Common myeloid progenitor, CD34-positive (primary cell): ENCODE results near the gene CEACAM5.

Source experiments
- CTCF ChIA-PET: fragments of 350-600 bp; sonication (Branson Sonifier 250); formaldehyde crosslinking; loops from one replicate; lab custom pipeline; 2021; ENCODE audit warnings: antibody characterized with exemption; lab: Charles Lee
- POLR2A ChIA-PET: fragments of 350-600 bp; sonication (Branson Sonifier 250); formaldehyde crosslinking; loops from one replicate; lab custom pipeline; 2021; ENCODE audit warnings: antibody characterized with exemption; lab: Charles Lee
- DNase-seq, 3 donors: peaks; one replicate each; pipeline versions ENCODE4 v3.0.0 to v3.0.0-alpha.2; 2013
- H3K27ac ChIP-seq, 2 experiments: 1 replicate in 1 of 2; 2 replicates in 1 of 2; pipeline ENCODE4 v1.7.0; 2013; ENCODE audit warnings: inconsistent platforms in 2 of 2, low read length in 2 of 2, mild to moderate bottlenecking in 2 of 2, low read depth in 1 of 2, moderate library complexity in 1 of 2; ENCODE audit not compliant: severe bottlenecking in 2 of 2, insufficient read depth in 1 of 2, poor library complexity in 1 of 2
- H3K27me3 ChIP-seq, 5 experiments: replicated peaks in 2 of 5; 1 replicate in 3 of 5; 2 replicates in 2 of 5; pipeline versions ENCODE4 v1.6.1 to v1.7.0; 2013; ENCODE audit warnings: low read length in 4 of 5, mild to moderate bottlenecking in 2 of 5, moderate library complexity in 2 of 5, inconsistent platforms in 1 of 5; ENCODE audit not compliant: insufficient read depth in 5 of 5, control insufficient read depth in 4 of 5
- H3K36me3 ChIP-seq, 4 experiments: 1 replicate in 2 of 4; 2 replicates in 2 of 4; pipeline versions ENCODE4 v1.6.1 to v1.7.0; 2013; ENCODE audit warnings: low read length in 3 of 4, control low read depth in 1 of 4, mild to moderate bottlenecking in 1 of 4; ENCODE audit not compliant: control insufficient read depth in 4 of 4, insufficient read depth in 4 of 4
- H3K4me1 ChIP-seq, 4 experiments: 1 replicate in 3 of 4; 2 replicates in 1 of 4; pipeline versions ENCODE4 v1.6.1 to v1.7.1; 2013; ENCODE audit warnings: low read length in 3 of 4, mild to moderate bottlenecking in 3 of 4, control low read depth in 1 of 4, inconsistent platforms in 1 of 4, moderate library complexity in 1 of 4; ENCODE audit not compliant: control insufficient read depth in 4 of 4, insufficient read depth in 4 of 4; ENCODE audit errors: control extremely low read depth in 1 of 4
- H3K4me3 ChIP-seq, 7 experiments: 1 replicate in 4 of 7; 2 replicates in 3 of 7; pipeline versions ENCODE4 v1.5.1 to v1.7.0; 2013; ENCODE audit warnings: mild to moderate bottlenecking in 7 of 7, low read length in 6 of 7, moderate library complexity in 6 of 7, inconsistent platforms in 2 of 7, low read depth in 2 of 7, control low read depth in 1 of 7; ENCODE audit not compliant: insufficient read depth in 4 of 7, control insufficient read depth in 1 of 7; ENCODE audit errors: extremely low read depth in 1 of 7
- H3K9me3 ChIP-seq, 5 experiments: 1 replicate in 4 of 5; 2 replicates in 1 of 5; pipeline versions ENCODE4 v1.6.1 to v1.7.1; 2013; ENCODE audit warnings: low read length in 4 of 5, mild to moderate bottlenecking in 2 of 5, inconsistent platforms in 1 of 5, low read depth in 1 of 5, moderate library complexity in 1 of 5; ENCODE audit not compliant: control insufficient read depth in 4 of 5, insufficient read depth in 2 of 5; ENCODE audit errors: control extremely low read depth in 1 of 5
- WGBS: methylation state at CpG from one replicate; pipeline ENCODE4 v1.1.5; 2013; ENCODE audit not compliant: insufficient coverage; 5-methylcytosine and 5-hydroxymethylcytosine counted together

The CEACAM5 gene

DNA sequence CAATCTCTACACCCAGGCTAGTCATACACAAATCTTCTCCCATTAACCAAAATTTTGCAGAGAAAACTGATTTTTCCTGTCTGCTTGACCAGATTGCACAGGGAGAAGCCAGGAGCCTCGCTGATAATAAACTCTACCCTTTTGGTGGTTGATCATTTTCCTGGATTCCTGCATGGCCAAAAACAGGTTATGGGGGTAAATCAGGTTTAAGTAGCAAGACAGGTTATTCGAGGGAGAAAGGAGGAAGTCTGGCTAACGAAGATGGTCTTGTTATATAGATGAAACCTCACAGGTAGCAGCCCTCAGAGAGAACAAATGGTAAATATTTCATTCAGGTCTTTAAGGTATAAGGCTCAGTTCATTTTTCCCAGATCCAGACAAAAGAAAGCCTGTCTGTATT, 30.9 kb downstream of the CEACAM5 start:
- WGBS = 86% methylated on average over 2 of the region's 3 CpGs
- no peaks in the 10 kb centered on the region for H3K27me3 ChIP-seq
- H3K27ac ChIP-seq = no peak overlapping the region
- no peak for DNase-seq
- H3K4me3 ChIP-seq = no peak overlapping the region
- H3K4me1 ChIP-seq = peaks cover 3 to 19% (median 11%) of the 10 kb centered on the region in 4 experiments
- no peaks in the 10 kb centered on the region for H3K36me3 ChIP-seq
- no peaks in the 10 kb centered on the region for H3K9me3 ChIP-seq
- ChIA-PET CTCF (no interaction called here), POLR2A (no interaction called here)

DNA sequence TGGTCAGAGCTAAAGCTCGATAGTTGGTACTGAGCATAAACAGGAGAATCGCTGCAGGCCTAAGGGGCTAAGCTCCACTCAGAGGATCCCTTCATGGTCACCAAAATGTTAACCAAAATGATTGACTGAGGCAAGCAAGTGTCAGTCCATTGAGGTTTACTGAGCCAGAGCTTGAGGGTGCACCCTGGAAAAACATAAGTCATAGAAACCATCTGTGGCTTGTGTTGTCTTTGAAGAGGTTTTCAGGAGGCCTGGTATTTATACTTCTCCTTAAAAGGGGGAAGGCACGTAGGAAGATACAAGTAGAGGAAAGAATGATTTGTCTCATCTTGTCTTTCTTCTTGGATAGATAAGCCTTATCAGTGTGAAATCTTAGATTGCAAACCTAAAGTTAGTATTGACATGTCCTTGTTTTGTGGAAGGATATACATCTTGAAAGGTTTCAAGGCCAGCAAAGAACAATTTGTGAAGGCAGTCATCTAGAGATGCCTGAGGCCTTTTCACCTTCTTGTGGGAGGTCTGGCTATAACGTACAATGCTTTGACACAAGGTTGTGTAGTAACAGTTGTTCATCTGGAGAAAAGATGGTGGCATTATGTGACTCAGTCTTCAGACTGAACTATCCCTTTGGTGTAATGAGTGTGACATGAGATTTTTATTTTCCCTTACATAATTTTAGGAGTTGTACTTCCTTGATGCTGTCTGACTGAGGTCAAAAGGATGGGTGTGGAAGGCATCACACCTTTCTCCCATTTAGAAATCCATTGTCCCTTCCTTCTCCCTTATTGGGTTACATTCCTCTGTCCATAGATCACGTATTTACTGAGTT, 32.2 kb downstream of the CEACAM5 start:
- Histone ChIP-seq H3K36me3 (no peaks in the 10 kb centered on the region), H3K4me1 (peaks cover 13 to 32% (median 23%) of the 10 kb centered on the region in 4 experiments), H3K27me3 (no peaks in the 10 kb centered on the region), H3K9me3 (no peaks in the 10 kb centered on the region), H3K27ac (no peak overlapping the region), H3K4me3 (no peak overlapping the region)
- CTCF ChIA-PET = interaction anchor here (0.9 to 1.6 kb wide), 5 partner anchors 13 to 44 kb away, joined by 3 to 6 read pairs (median 4); no protein-coding TSS in a partner anchor
- 92% methylated on average over 4 of the region's 5 CpGs for WGBS
- POLR2A ChIA-PET = no interaction called here
- no peak for DNase-seq

DNA sequence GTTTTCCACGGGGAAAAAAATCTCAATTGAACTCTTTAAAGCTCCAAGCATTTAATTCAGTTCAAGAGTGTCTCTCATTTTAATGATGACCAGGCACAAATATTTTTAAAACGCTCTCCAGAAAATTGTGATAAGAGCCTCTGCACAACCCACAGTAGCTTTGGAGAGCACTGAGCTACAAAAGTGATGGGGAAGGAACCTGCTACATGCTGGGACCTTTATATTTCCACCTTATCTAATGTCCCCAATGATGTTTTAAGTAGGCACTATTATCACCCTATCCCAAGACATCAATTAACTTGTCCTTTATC, 32.8 kb downstream of the CEACAM5 start:
- Histone ChIP-seq H3K4me1 (peaks cover 17 to 37% (median 29%) of the 10 kb centered on the region in 4 experiments), H3K27ac (no peak overlapping the region), H3K9me3 (no peaks in the 10 kb centered on the region), H3K4me3 (no peak overlapping the region), H3K27me3 (no peaks in the 10 kb centered on the region), H3K36me3 (no peaks in the 10 kb centered on the region)
- ChIA-PET CTCF (interaction anchor here (0.9 to 1.6 kb wide), 4 partner anchors 12 to 43 kb away, joined by 3 to 6 read pairs (median 4); no protein-coding TSS in a partner anchor), POLR2A (no interaction called here)
- 100% methylated on average over 1 of the region's 2 CpGs for WGBS
- no peak for DNase-seq

DNA sequence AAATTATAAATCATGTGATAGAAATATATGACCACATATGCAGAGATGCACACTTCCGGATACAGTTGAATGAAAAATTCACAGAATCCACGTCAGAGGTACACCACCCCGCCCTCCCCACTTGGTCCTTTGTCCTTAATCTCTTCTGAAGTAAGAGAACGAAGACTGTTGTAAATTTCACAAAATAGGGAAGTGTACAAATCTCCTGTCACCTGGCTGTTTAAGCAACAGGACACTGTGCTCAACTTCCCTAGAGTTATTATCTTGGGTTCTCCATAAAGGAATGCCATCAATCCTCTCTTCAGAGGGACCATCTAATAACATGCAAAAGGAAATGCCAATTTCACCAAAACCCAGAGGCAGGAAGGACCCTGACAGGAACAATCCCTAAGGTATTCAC, 36.4 kb downstream of the CEACAM5 start:
- WGBS = 0% methylated on average over 4 of the region's 4 CpGs
- H3K36me3 ChIP-seq = no peaks in the 10 kb centered on the region
- ChIA-PET CTCF (interaction anchor here (1.4 to 6.1 kb wide), 4 partner anchors 9 to 77 kb away, joined by 3 to 59 read pairs (median 8); partner anchors contain the start of gene CEACAM6), POLR2A (no interaction called here)
- peak; percentile 54 to 87 (median 85) for DNase-seq
- no peaks in the 10 kb centered on the region for H3K9me3 ChIP-seq
- H3K27ac ChIP-seq = no peak overlapping the region
- peaks cover 21 to 41% (median 33%) of the 10 kb centered on the region in 4 experiments for H3K4me1 ChIP-seq
- H3K27me3 ChIP-seq = peaks cover 0 to 2% (median 0%) of the 10 kb centered on the region in 5 experiments
- H3K4me3 ChIP-seq = peak overlapping the region in 1 of 7 experiments; percentile 35

DNA sequence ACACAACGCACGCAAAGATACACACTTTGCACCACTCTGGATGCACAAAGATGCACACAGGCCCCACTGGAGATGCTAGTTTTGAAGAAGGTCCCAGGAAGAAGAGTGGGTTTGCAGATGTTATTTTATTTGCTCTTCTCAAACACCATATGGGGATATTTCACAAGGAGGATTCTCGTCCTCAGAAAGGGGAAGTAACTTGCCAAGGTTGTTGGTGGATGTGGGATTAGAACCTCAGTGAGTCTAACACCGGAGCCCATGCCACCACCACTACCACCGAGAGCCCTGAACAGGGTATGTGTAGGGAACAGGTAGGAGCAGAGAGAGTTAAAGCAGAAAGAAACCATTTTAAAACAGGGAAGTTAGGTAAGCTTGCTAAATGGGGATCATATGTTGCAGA, 37.3 kb downstream of the CEACAM5 start:
- peak in 2 of 3 donors; percentile 66 to 73 for DNase-seq
- H3K27me3 ChIP-seq = peaks cover 0 to 2% (median under 1%) of the 10 kb centered on the region in 5 experiments
- ChIA-PET POLR2A (no interaction called here), CTCF (interaction anchor here (0.7 to 6.1 kb wide), 13 partner anchors 8 to 104 kb away, joined by 3 to 59 read pairs (median 4); partner anchors contain the start of gene CEACAM6)
- no peaks in the 10 kb centered on the region for H3K9me3 ChIP-seq
- H3K4me3 ChIP-seq = peak overlapping the region in 1 of 7 experiments; percentile 31
- peaks cover 21 to 43% (median 33%) of the 10 kb centered on the region in 4 experiments for H3K4me1 ChIP-seq
- H3K27ac ChIP-seq = no peak overlapping the region
- WGBS = 17% methylated on average over 5 of the region's 5 CpGs
- no peaks in the 10 kb centered on the region for H3K36me3 ChIP-seq

DNA sequence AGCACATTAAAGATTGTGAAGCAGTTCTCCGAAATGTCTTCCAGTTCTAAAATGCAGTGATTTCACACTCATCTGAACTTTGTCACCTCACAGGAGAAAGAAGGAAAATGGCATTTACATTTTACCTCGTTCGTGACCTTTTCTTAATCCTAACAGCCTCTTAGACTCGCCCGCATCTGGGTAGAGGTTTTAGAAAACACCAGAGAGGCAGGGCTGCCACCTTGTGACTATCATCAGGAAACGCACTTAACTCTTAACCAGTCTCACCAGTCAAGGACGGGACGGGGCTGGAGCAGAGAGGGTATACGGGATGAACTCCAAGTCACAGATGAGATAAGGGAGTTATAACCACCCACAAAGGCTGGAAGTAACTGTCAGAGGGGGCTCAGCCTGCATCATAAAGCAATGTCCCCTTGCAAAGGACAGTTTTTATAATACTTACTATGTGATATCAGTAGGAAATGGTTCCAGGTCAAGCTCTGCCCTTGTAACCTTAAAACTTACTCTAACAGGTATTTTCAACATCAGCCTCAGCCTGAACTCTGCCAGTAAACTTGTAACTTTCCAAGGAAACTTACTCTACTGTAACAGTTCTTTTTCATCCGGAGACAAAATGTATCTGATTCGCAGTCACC, 38.3 kb downstream of the CEACAM5 start:
- H3K4me3 ChIP-seq = no peak overlapping the region
- CTCF ChIA-PET = interaction anchor here (0.8 to 6.1 kb wide), 14 partner anchors 7 to 105 kb away, joined by 3 to 59 read pairs (median 4); partner anchors contain the start of gene CEACAM6
- no peaks in the 10 kb centered on the region for H3K36me3 ChIP-seq
- DNase-seq = peak; percentile 80 to 88 (median 84)
- POLR2A ChIA-PET = no interaction called here
- H3K27ac ChIP-seq = no peak overlapping the region
- WGBS = 28% methylated on average over 4 of the region's 11 CpGs
- H3K27me3 ChIP-seq = peaks cover 0 to 2% (median 2%) of the 10 kb centered on the region in 5 experiments
- no peaks in the 10 kb centered on the region for H3K9me3 ChIP-seq
- peaks cover 21 to 44% (median 33%) of the 10 kb centered on the region in 4 experiments for H3K4me1 ChIP-seq
